NCI-H82 treated with DMSO at 0.1 percent for 48 hours (cell line): Measurements from ENCODE around the gene FOXP1.
A peak's percentile ranks its signal among the peaks of the same experiment; 100 is the strongest.

Experiments
- DNase-seq: peaks from one replicate; lab custom pipeline; 2025; ENCODE audit not compliant: unreplicated experiment; lab: John Stamatoyannopoulos, UW

Gene FOXP1

DNA sequence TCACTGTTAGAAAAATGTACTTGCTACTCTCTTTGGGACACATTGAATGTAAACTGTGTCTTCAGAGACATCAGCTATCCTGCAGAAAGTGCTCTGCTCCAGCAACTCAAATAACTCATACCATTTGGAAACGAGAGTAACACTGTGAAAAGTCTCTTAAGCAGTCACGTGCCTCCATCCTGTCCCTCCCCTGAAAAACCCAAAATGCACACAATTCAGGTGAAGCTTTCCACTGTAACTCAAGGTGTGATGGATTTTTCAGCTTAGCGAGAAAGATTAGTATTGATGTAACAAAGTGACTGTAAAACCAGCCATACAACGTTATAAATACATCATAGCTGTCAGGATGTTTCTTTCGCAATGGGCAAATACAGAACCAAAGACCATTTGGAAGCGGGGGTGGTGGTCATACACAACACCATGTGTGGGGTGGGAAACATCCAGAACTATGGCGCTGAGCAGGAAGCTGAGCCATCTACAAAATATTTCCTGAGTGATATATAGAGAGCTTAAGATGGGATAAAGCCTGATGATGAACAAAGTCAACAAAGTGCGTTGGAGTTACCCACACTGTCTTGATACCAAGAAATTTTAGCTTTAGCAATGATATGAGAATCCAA, 332.3 kb downstream of the FOXP1 start:
- no peak for DNase-seq

DNA sequence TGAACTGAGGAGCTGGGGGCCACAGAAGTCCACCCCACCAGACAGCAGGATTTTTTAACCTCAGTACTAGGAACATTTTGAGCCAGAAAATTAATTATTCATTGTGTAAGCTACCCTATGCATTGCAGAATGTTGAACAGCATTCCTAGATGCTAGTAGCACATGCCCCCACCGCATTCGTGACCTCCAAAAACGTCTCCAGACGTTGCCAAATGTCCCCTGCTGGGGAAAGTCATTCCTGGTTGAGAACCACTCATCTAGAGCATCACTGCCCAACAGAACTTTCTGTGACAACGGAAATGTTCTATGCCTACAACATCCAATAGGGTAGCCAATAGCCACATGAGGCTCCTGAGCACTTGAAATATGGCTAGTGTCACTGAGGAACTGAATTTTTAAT, 333.5 kb downstream of the FOXP1 start:
- DNase-seq, result no peak

DNA sequence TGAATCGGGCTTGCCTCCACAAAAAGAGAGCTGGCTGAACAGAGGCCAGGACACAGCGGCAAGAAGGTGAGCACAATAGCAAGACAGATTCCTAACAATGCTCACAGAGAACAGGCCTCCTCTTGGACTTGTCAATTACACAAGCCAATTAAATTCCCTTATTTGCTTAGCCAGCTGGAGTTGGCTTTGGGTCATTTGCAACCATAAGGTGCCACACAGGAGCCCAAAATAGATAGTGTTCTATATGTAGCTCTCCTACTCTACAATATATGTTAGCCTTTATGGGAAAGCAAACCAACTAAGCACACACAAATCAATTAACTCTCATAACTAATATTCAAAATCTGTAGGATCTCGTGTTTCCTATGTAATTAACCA, 335.6 kb downstream of the FOXP1 start:
- peak; percentile 5 for DNase-seq

GRCh38 chr3:71247221-71247957, 336.1 kb downstream of the FOXP1 start:
- DNase-seq, result no peak

GRCh38 chr3:71245971-71246880, 337.3 kb downstream of the FOXP1 start:
- DNase-seq, result no peak

- DNase-seq, result no peak
These were observed 338.6 kb downstream of the FOXP1 start for GRCh38 chr3:71244826-71245488.

DNA sequence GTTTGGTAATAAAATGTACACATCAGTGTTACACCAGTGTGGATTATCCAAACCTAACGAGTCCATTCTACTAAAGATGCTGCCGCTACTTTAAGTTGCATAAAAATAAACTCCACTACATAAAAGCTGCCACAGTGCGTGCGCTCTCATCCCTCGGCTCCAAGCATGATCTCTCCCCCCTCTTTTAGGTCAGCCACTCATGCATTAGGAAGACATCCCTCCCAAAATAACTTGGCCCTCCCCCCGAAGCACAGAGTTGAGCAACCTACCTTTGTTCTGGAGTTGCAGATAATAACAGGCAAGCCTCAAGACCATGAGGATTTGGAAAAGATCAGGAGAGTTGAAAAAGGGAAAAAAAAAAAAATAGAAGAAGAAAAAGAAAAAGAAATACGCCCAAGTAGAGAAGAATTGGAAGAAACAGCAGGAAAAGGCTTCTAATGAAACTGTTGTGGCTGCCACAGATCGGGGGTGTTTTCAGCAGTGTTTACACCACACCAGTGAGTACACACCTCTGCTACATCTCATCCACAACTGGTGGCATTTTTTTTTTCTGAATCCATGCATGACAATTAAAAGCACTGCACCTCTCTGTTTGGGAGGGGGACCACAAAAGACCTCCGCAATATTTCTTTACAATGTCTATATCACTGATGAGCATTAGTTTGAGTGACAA, 339.2 kb downstream of the FOXP1 start:
- no peak for DNase-seq

GRCh38 chr3:71243229-71243628, 340.3 kb downstream of the FOXP1 start:
- DNase-seq, result no peak

GRCh38 chr3:71241981-71242560, 341.5 kb downstream of the FOXP1 start:
- no peak for DNase-seq

- peak; percentile 23 for DNase-seq
These were observed 342.2 kb downstream of the FOXP1 start for GRCh38 chr3:71241246-71241901.

GRCh38 chr3:71240034-71240433, 343.5 kb downstream of the FOXP1 start:
- no peak for DNase-seq

DNA sequence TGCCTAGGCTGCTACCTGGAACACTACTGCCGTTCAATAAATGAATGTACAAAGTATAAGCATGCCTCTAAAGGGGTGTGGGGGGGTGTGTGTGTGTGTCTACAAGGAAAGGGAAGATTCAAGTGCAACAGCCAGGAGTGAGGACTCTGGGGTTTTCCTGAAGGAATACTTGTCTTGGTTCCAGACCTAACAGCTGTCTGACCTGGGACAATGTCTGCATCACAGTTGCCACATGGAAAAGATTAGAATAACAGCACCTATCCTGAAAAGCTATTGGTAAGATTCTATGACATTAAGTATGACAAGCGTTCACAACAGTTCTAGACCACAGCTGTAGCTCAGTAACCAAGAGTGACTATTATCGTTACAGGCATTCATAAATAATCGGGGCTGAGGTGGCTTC, 345.2 kb downstream of the FOXP1 start:
- DNase-seq, result no peak

GRCh38 chr3:71237672-71238071, 345.9 kb downstream of the FOXP1 start:
- no peak for DNase-seq

GRCh38 chr3:71235846-71236245, 347.7 kb downstream of the FOXP1 start:
- DNase-seq, result no peak

GRCh38 chr3:71232895-71233294, 350.6 kb downstream of the FOXP1 start:
- DNase-seq, result no peak

- DNase-seq, result no peak
These were observed 351.3 kb downstream of the FOXP1 start for GRCh38 chr3:71232175-71232679.

GRCh38 chr3:71231680-71232079, 351.8 kb downstream of the FOXP1 start:
- no peak for DNase-seq

DNA sequence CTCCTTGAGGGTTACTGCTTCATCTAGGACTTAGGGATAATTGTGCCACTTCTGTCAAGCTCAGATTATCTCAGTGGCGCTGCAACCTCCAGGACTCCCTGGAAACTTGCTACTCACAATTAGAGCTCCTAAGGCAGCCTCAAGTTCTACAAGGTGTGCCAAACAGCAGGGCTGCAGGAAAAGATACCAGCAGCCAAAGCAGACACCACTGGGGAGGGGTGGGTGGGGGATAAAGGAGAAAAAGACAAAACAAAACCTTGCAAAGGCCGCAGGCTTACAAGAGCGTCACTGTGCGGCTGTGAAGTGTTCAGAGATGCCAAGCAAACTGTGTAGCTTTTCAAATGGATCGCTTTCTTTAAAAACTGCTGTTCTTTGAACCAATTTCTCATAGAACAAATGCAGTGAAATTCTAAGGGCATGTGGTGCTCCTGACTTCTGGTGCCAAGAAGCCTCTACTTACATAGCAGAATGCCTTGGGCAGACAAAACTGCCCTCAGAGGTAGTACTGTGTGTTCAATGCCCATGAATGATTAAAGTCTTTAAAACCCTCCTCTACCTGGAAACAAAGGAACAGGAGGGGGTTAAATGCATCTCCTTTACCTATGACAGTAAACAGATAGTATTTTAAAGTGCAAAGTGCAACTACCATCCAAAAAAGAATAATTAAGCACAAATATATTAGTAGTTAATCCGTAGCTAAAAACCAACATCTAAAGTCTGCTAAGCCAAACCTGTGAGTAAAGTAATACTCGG, 353.4 kb downstream of the FOXP1 start:
- no peak for DNase-seq
